Measurements from ENCODE around the gene CD19.

Gene CD19

DNA sequence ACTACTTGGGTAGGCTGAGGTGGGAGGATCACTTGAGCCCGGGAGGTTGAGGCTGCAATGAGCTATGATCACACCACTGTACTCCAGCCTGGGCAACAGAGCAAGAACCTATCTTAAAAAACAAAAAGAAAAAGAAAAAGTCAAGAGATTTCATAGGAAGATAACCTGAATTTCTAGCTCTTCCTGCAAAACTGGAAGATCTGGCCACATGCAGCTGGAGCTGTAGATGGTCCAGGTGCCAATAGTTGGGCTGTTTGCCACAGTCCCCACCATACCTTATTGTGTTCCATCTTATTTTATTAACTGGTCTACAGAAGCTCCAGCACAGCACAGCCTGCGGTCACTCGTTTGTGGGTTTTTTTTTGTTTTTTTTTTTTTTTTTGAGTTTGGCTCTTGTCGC lies 38.5 kb upstream of the CD19 start:
- TF ChIP-seq, protein P1, sequence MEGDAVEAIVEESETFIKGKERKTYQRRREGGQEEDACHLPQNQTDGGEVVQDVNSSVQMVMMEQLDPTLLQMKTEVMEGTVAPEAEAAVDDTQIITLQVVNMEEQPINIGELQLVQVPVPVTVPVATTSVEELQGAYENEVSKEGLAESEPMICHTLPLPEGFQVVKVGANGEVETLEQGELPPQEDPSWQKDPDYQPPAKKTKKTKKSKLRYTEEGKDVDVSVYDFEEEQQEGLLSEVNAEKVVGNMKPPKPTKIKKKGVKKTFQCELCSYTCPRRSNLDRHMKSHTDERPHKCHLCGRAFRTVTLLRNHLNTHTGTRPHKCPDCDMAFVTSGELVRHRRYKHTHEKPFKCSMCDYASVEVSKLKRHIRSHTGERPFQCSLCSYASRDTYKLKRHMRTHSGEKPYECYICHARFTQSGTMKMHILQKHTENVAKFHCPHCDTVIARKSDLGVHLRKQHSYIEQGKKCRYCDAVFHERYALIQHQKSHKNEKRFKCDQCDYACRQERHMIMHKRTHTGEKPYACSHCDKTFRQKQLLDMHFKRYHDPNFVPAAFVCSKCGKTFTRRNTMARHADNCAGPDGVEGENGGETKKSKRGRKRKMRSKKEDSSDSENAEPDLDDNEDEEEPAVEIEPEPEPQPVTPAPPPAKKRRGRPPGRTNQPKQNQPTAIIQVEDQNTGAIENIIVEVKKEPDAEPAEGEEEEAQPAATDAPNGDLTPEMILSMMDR (IDR thresholded peaks at IDR 0.05; ENCODE audit: low read depth, low read length) = no peak
- H3K4me3 ChIP-seq (ENCODE audit: low read depth, low read length) = no peak overlapping the region

DNA sequence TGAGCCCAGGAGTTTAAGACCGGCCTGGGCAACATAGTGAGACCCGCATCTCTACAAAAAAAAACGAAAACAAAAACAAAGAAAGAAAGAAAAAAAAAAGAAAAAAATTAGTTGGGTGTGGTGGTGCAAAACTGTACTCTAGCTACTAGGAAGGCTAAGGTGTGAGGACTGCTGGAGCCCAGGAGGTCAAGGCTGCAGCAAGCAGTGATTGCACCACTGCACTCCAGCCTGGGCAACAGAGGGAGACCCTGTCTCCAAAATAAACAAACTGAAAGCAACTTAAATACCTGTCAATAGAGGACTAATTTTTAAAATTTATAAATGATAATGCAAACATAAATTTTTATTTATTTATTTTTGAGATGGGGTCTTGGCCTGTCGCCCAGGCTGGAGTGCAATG lies 36.2 kb upstream of the CD19 start:
- no peak overlapping the region for H3K4me3 ChIP-seq (ENCODE audit: low read depth, low read length)

DNA sequence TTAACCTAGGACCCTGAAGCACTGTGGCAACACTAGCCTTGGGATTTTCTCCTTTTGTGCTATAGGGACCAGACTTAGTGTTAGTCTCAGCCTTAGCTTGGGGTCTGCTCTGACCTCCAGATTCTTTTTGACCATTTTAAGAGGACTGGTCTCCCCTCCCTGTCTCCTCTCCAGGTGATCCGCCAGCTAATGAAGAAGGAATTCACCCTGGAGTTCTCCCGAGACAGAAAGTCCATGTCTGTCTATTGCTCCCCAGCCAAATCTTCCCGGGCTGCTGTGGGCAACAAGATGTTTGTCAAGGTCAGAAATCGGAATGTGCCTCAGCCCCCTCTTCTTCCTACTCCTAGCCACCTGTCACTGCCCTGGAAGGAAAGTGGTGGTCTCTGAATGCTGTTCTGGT lies 33.9 kb upstream of the CD19 start:
- no peak overlapping the region for H3K4me3 ChIP-seq (ENCODE audit: low read depth, low read length)
- TF ChIP-seq, protein P1 (IDR thresholded peaks at IDR 0.05; ENCODE audit: low read depth, low read length) = no peak

More for the DNA sequence above, 36.2 kb upstream of the CD19 start:
- TF ChIP-seq, protein P1 (IDR thresholded peaks at IDR 0.05; ENCODE audit: low read depth, low read length) = no peak

DNA sequence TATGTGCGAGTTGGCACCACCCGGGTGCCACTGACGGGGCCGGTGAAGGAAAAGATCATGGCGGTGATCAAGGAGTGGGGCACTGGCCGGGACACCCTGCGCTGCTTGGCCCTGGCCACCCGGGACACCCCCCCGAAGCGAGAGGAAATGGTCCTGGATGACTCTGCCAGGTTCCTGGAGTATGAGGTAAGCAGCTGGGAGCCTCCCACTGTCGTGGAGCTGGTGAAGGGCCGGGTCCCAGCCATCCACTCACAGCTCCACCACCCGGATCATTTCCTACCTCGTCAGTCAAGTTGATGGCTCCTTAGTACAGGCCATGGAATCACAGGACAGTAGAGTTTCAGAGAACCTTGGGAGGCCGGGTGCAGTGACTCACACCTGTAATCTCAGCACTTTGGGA lies 33.5 kb upstream of the CD19 start:
- TF ChIP-seq, protein P1 (IDR thresholded peaks at IDR 0.05; ENCODE audit: low read depth, low read length) = no peak
- H3K4me3 ChIP-seq (ENCODE audit: low read depth, low read length) = no peak overlapping the region

- TF ChIP-seq, protein P1 (IDR thresholded peaks at IDR 0.05; ENCODE audit: low read depth, low read length) = no peak
- H3K4me3 ChIP-seq (ENCODE audit: low read depth, low read length) = no peak overlapping the region
These were observed 32.8 kb upstream of the CD19 start for GRCh38 chr16:28898942-28899341.

DNA sequence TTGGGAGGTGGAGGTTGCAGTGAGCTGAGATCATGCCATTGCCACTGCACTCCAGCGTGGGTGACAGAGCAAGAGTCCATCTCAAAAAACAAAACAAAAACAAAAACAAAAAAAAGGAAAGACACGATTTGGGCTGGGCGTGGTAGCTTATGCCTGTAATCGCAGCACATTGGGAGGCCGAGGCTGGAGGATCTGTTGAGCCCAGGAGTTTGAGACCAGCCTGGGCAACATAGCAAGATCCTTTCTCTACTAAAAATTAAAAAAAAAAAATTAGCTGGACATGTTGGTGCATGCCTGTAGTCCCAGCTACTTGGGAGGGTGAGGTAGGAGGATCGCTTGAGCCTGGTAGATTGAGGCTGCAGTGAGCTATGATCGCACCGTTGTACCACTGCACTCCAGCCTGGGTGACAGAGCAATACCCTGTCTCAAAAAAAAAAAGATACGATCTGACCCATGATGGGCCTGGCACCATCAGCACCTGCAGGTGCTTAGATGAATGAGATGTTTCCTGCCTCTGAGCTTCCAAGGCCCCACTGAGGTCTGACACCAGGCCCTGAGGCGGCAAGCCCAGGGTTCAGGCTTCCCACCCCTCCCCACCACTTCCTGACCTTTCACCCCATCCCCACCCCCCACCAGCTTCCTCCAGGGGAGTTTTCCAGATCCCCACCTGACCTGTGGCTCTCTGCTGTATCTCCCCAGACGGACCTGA lies 31.7 kb upstream of the CD19 start:
- H3K4me3 ChIP-seq (ENCODE audit: low read depth, low read length) = no peak overlapping the region
- TF ChIP-seq, protein P1 (IDR thresholded peaks at IDR 0.05; ENCODE audit: low read depth, low read length) = no peak

- H3K4me3 ChIP-seq (ENCODE audit: low read depth, low read length) = no peak overlapping the region
- TF ChIP-seq, protein P1 (IDR thresholded peaks at IDR 0.05; ENCODE audit: low read depth, low read length) = no peak
These were observed 31.2 kb upstream of the CD19 start for GRCh38 chr16:28900601-28901000.

All from WI38 (cell line).